Activated gamma-delta T cell treated with Interleukin-2 at 50 U/mL for 16 hours (primary cell): ENCODE results near the gene GPAT3.
A peak's percentile ranks its signal among the peaks of the same experiment; 100 is the strongest.
"Not testable (repeated sequence)": the region's sequence is repeated elsewhere in the genome, so short reads cannot be mapped to it uniquely, and the experiment has no call there.

Experiments used
- DNase-seq: peaks from one replicate; pipeline ENCODE4 v3.0.0-alpha.2; 2020

The GPAT3 gene

GRCh38 chr4:83535520-83536361 is at the start of gene GPAT3:
GPAT3 (plus strand) TSS chr4:83536108; CDS start chr4:83536623, 515 bp downstream.
- peak; percentile 43 for DNase-seq

DNA sequence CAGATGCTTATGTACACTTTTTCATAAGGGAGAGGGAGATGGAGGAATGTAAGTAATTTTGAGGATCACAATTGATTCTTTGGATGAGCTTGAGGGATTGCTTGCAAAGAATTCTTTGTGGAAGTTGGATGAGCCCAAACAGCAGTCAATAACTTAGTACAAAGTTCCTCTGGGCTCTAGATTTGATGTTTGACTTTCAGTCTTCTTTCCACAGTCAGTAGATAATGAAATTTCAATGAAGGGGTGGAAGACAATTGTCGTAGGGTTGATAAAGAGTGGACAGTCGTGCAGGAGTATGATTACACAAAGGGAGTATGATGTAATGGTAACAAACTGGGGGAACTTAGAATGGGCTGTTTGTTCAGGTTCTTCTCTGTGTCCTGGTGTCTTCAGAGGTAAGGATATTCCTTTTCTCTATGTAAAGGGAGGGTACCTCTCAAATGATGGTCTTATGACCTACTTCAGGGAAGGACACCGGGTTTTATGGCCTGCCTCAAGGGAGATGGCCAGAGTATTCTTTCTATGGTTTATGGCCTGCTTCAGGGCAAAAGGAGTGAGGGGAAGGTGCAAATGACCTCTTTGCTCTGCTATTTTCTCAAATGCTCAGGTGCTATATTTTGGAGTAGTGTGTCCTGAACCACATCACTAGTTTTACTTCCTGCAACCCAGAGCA is 49.3 kb upstream of the GPAT3 start:
- no peak for DNase-seq

DNA sequence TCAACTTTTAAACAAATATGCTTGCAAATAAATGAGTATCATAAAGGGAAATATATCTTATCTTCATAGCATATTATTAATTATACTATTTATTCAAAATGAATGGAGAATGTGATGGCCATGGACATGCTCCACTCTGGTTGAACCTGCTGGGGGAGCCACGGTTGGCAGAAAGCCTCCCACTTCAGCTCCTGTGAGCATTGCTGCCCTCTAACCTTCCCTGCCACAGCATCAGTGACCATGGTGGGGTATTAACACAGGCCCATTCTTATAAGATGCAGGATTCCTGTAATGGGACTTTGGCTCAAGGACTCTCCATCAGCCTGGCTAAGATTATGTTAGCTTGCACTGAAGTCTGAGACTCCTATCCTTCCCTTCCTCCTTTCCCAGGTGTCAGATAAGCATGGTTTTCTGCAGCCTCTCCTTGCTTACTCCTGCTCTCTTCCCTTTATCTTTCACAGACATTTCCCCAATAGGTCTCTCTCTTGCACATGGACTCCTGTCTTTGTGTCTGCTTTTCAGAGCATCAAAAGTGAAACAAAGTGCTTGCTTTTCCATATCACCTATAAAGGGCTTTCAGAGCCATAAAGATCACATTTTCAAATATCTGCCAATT is 46.1 kb upstream of the GPAT3 start:
- DNase-seq = no peak

GRCh38 chr4:83490876-83491450 is 44.9 kb upstream of the GPAT3 start:
- DNase-seq = peak; percentile 18

DNA sequence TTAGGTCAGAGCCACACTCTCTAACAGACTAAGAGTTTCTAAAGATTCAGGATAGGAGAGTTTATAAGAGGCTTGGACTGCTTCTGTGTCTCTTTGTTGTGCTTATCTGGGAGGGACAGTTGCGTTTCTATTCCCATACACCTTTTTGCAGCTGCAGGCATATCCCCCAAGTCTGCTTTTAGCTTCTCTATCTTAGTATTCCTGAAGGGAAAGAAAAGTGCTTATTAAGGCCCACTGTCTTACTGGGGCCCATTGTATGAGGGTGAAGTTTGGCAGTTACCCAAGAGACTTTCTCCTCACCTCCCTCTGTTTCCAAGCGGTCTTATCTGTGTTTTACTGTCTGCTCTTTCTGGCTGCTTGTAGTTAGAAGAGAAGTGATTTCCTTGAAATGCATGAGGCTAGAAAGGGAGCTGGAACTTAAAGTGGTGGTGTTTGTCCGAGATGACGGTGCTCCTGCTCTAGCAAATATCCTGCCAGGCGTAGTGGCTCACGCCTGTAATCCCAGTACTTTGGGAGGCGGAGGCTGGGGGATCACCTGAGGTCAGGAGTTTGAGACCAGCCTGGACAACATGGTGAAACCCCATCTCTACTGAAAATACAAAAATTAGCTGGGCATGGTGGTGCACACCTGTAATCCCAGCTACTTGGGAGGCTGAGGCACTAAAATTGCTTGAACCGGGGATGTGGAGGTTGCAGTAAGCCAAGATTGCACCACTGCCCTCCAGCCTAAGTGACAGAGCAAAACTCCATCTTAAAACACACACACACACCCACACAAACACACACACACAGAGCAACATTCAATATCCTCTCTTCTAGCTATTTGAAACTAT is 39.6 kb upstream of the GPAT3 start:
- not testable (repeated sequence) for DNase-seq

DNA sequence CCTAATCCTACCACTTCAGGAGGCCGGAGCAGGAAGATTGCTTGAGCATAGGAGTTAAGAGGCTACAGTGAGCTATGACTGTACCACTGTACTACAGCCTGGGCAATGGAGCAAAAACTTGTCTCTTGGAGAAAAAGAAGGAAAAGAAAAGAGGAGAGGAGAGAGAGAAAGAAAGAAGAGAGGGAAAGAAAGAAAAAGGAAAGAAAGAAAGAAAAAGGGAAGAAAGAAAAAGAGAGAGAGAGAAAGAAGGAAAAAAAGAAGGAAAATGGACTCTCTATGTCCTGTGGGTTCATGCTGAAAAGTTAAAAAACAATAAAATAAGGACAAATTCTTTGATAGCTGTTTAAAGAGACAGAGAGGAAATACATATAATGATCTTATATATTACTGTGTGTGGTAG is 37.7 kb upstream of the GPAT3 start:
- no peak for DNase-seq

- not testable (repeated sequence) for DNase-seq
Observed at GRCh38 chr4:83501671-83502070, 34.2 kb upstream of the GPAT3 start.

- DNase-seq = peak; percentile 9
Observed at GRCh38 chr4:83503974-83504373, 31.9 kb upstream of the GPAT3 start.

DNA sequence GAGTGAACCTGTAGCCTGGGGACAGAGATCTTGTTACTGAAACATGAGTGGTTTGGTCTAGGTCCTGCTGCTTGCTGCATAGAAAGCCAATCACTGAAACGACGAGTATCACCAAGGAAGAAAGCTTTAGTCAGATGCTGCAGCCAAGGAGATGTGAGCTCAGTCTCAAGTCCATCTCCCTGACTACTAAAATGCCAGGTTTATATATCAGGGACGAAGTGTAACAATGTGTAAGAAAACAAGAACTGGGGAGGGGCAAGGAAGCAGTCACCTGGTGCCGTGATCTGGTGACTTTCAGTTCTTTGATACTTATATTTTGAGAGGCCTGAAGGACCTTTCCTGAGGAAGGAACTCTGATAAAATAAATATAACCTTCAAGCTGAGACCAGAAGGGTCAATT is 31.4 kb upstream of the GPAT3 start:
- DNase-seq = no peak

- no peak for DNase-seq
Observed at GRCh38 chr4:83504996-83505395, 30.9 kb upstream of the GPAT3 start.

GRCh38 chr4:83509156-83509585 is 26.7 kb upstream of the GPAT3 start:
- DNase-seq = peak; percentile 38

DNA sequence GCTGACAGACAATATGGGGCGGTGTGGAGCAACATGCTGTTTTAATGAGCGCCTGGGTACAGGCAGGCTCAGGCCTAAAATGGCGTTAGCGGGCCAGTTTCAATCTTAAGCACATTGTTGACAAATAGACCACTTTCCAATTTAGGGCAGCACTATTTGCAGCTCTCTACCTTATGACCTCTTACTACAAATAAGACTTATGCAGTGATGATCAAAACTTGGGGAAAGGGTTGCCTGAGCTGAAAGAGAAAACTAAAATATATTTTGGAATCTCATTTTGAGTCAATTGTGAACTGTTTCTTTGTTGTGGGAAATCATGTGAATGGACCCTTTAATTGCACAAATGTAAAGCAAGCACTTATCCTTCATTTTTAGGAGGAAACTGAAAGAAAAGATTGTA is 25.5 kb upstream of the GPAT3 start:
- no peak for DNase-seq

- no peak for DNase-seq
Observed at GRCh38 chr4:83516042-83516772, 19.7 kb upstream of the GPAT3 start.

- no peak for DNase-seq
Observed at GRCh38 chr4:83522239-83522638, 13.7 kb upstream of the GPAT3 start.

DNA sequence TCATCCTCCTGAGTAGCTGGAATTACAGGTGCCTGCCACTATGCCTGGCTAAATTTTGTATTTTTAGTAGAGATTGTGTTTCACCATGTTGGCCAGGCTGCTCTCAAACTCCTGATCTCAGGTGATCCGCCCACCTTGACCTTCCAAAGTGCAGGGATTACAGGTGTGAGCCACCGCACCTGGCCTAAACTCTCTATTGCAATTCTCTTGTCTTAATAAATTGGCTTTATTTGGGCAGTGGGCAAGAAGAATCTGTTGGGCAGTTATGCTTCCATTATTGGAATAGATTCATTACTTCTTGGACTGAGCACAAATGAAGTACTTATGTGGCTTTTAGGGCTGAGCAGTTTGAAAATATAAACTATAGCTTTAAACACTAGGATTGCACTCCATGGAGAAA is 8.2 kb upstream of the GPAT3 start:
- DNase-seq = no peak

DNA sequence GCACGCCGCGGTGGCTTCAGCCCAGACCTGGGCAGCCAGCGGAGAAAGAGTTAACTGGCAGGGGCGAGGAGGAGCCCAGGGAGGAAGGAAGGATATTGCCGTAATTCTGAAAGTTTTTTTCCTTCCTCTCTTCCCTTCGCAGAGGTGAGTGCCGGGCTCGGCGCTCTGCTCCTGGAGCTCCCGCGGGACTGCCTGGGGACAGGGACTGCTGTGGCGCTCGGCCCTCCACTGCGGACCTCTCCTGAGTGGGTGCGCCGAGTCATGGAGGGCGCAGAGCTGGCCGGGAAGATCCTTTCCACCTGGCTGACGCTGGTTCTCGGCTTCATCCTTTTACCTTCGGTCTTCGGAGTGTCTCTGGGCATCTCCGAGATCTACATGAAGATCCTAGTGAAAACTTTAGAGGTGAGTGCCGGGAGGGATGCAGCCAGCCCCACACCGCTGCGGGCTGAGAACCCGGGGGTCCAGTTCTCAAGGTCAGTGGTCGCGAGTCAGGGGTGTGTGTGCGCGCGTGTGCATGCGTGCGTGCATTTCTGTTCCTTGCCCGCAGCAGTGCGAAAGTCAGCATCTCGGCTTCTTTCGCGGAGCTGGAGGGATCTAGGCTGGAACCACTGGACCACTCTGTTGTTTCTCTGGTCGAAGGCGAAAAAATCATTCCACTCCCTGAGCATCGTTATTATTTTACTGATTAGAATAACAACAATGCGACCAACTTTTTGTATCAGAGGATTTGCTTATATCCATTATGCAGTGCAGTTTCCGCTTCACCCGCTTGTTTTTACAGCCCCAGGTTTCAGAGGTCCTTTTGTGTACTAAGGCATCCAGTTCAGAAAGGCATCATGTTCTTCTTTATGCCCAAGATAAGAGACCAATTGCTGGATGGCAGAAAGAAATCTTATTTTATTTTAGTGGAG is 709 bp downstream of the GPAT3 start:
- no peak for DNase-seq

DNA sequence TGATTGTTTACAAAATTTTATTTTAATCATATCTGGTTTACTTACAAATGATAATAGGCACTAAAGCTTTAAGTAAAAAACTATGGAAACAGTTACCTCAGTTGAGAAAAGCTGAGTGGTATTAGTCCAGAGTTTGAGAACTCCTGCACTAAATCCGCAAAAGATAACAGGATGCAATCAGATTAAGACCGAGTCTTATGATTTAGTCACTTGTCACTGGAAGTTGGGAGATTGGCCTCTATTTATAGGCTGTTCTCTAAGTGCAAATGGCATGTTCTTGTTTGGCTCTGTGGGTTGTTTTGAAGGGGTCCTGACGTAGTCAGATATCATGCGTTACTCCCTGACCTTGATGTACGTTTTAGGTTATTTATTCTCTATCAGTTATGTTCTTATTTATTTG is 6.3 kb downstream of the GPAT3 start:
- DNase-seq = no peak

DNA sequence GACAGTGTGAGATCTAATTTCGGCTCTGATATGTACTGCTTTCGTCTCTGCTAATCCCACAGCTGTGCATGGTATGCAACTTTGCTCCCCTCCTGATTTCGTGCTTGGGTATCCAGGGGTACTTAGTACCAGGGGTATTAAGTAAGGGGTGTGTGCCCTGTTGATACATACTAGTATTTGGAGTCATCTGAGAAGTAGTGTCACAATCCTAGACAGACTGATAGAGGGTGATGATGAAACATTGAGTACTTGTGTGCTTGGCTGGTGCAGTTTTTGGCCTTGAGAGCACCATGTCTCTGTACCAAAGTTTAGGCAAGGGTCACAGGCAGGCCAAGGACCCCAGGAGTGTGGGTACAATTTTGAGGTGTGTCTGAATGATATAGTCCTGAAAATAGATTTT is 10.9 kb downstream of the GPAT3 start:
- DNase-seq = no peak

DNA sequence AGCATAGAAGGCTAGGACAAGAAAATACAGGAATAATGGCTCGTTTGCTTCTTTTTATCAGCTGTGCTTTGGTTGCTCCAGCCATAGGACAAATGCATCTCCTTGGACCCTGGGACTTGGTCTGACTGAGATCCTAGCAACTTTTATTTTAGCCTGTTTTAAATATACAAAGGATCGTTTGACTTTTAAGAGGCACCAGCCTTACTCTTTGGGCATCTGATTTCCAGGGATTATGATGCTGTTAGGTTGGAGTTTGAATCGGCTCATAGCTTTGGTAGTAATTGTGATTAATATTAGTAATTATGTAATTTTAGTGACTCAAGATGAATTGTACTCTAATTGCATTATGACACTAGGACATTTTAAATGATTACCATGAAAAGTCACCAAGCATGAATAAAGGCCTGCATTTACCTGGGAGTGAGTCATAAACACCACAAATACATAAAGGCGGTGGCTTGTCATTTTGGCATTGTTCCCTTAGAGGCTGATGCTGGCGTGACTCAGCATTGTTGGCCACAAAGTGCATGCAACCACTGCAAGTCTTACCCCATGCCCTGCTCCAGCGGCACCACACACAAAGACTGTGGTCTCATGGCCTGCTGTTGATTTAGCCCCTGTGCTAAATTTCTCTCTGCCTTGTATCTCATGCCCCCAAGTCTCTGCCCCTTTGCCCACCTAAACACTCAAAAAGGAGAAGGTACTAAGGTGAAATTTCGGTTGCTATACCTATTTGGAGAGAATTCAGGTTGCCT is 12.4 kb downstream of the GPAT3 start:
- peak; percentile 56 for DNase-seq

DNA sequence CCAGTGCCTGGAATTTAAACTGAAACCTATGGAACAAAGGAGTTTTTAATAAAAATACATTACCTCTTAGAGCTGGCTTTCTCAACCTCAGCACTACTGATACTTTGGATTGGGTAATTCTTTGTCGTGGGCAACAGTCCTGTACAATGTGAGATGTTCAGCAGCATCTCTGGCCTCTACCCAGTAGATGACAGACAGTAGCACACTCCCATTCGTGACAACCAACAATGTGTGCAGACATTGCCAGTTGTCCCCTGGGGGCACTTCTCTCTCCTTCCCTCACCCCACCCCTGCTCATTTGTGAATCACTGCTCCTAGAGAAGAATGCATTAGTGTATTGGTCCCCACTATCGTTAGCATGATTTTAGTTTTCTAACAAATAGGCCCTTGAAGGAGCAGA is 16.2 kb downstream of the GPAT3 start:
- DNase-seq = no peak
